GM19099 (cell line): ENCODE data around the gene FAM98C.

Source experiments
- POLR2A ChIP-seq: IDR thresholded peaks from 3 replicates; pipeline ENCODE4 v1.6.1; 2011; ENCODE audit warnings: low read depth; ENCODE audit not compliant: insufficient read length; ENCODE audit errors: extremely low read depth

The FAM98C gene

DNA sequence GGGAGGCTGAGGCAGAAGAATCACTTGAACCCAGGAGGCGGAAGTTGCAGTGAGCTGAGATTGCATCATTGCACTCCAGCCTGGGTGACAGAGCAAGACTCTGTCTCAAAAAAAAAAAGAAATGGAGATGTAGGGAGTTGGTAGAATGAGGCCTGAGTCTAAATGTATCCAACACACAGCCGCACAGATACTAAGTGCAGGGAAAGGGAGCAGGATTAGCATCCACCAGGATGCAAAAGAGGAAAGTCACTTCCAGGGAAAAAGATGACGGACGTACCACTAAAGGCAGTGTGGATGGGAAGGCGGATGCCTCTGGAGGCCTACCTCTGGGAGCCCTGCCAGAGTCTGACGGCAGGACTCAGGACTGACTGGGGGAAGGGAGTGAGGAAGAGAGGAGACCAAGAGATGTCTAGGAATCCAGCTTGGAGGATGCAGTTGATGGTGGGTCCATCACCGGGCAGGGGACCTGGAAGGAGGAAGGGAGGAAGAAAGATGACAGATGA, 6.8 kb downstream of the FAM98C start:
- TF ChIP-seq POLR2A = no peak

DNA sequence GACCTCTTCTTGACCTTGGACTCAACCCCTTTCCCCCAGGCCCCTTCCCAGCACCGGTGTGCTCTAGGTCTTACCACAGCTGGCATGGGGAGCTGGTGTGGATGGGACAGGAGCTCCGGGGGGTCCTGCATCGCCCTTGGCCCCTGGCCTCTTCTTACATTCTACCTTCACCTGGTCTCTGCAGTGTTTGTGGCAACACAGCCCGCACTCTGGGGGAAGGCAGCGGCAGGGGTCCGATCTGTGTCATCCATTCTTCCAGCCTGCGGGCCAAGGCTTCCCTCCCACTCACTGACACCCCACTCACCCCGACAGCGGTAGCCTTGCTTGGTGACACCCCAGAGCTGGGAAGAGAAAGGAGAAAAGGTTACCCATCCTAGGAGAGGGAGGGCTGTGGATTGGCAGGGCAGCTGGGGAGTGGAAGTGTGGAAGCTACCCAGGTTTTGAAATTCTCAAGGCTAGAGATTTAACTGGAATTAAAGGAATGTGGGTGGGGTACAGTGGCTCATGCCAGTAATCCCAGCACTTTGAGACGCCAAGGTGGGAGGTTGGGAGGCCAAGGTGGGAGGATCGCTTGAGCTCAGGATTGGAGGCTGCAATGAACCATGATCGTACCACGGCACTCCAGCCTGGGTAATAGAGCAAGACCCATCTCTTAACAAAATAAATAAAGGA, 8.3 kb downstream of the FAM98C start:
- no peak for TF ChIP-seq POLR2A

DNA sequence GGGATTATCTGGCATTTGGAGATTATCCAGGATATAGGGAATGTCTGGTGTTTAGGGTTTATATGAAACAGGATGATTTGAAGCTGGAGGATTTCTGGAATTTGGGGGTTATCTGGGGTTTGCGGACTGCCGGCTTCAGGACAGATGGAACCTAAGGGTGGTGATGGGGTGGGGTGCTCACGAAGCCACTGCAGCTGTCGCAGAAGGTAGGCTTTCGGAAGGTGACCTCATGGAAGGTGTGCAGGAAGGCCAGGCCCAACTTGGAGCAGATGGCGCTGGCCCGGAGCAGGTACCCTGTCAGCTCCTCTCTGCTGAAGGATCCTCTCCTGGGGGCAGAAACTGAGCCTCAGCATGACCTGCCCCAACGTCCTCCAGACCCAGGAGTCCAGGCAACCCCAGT, 9.6 kb downstream of the FAM98C start:
- no peak for TF ChIP-seq POLR2A

DNA sequence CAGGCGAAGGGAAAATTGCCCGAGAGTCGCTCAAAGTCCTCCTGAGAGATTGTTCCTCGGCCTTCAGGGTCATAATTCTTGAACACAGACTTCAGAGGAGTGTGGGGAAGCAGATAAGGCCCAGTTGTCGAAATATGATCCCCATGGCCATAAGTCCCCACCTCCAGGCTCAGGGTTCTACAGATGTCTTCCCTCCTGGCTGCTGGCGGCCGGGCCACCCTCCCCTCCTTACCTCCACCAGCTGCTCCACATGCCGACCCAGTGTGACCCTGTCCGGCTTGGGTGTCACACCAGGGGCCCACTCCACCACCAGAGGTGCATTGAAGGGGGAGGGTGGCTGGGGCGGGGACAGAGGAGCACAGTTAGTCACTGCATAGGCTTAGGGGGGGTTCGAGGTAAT, 10.1 kb downstream of the FAM98C start:
- no peak for TF ChIP-seq POLR2A

DNA sequence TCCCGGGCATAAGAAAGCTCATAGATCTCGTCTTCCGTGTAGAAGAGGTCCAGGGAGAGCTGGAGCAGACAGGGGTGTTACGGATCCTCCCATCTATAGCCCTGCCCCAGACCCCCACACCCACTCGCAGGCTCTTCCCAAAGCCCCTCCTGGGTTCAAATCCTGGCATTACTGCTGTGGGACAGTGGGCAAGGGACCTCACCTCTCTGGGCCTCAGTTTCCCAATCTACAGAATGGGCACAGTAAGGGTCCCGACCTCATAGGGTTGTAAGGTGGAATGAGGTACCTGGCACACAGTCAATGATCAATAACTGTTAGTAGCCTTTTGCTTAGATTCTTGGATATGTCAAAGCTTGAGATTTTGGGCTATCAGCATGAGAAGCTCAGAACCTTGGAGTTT, 10.5 kb downstream of the FAM98C start:
- TF ChIP-seq POLR2A = no peak

DNA sequence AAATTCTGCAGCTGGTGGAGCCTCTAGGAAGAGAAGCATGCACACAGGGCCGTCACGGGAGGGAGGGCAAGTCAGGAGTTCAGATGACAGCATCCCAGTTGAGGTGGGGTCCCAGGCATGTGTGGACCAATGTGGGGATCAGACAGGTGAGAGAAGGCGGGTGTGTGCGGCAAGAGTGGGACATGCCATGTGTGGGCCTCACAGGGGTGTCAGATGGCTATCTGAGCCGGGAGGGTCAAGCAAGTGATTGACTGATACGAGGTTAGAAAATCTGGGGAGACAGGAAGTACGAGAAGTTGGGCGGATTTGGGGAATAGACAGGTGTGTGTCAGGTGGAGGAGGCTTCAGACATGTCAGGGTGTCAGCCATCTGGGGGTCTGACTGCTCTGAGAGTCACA, 14.3 kb downstream of the FAM98C start:
- no peak for TF ChIP-seq POLR2A

DNA sequence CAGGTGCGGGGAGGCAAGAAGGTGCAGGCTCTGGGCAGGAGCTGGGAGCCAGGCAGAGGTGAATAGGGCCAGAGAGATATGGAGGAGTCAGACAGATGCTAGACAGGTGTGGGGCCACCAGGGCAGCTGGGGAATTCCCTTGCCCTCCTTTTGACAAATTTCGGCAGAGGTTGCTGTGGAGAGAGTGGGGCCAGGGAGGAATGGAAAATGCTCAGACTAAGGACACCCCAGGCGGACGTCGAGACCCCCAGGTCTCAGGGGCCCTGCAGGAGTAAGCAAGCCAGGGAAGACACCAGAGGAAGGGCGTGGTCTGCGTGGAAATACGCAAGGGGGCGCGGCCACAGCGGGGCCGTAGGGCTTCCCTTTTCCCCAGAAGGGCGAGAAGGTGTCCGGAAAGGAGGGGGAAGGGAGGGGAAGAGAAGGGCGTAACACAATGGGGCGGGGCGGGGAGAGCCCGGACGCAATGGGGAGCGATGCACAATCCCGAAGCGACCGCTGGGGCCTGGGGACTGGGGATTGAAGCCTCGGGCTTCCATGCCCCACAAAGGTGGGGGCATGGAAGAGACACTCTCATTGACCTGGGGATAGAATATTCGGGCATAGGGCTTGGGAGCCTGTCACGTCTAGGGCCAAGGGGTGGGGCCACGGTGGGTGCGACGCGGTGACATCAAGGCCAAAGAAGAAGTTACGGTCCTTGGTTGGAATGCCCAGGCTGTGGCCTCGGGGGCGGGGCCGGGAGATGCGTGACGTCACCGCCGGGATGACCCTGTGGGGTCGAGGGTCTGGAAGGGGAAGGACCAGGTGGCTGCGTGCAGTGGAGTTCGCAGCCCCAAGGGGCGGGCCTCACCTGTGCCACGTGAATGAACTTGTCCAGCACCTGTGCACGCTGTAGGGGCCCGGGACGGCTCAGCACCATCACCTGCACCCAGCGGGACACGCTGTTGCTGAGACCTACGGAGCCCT, 14.9 kb downstream of the FAM98C start:
- TF ChIP-seq POLR2A = no peak

DNA sequence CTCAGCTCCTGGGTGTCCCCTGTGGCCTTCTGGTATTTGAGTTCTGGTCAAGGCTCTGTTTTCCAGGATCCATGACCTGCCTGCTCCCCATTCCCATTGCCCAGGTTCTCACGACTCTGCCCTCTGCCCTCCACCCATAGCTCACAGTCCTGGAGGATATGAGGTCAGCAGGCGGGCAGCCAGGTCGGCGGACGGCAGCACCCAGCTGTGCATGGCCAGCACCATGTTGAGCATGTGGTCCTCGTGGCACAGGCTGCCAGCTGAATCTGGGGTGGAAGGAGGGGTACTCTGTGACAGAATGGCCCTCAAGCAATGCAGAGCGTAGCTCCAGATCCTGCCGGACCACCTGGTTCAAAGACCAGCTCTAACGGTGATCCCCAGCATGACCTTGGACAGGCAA, 18.0 kb downstream of the FAM98C start:
- TF ChIP-seq POLR2A = no peak

DNA sequence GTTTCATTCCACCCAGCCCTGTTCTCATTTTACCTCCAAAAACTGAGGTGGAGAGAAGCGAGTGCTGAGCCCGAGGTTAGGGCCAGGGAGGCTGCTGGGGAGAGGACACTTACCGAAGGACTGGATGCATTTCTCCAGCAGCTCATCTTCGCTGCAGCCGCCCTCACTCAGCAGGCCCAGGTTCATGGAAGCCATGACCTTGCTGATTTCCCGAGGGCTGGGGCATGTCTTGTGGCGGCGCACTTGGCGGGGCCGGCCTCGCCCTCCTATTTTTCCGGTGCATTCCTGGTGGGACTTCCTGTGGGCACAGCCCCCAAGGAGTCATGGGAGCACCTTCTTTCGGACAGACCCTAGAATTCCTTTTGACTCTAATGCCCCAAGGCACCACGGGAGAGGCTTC, 19.0 kb downstream of the FAM98C start:
- TF ChIP-seq POLR2A = no peak

DNA sequence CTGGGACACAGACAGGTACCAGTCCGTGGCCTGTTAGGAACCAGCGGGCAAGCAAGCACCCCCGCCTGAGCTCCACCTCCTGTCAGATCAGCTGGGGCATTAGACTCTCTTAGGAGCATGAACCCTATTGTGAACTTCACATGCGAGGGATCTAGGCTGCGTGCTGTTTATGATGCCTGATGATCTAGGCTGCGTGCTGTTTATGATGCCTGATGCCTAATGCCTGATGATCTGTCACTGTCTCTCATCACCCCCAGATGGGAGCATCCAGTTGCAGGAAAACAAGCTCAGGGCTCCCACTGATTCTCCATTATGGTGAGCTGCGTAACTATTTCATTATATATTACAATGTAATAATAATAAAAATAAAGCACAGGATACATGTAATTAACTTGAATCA, 19.5 kb downstream of the FAM98C start:
- no peak for TF ChIP-seq POLR2A

DNA sequence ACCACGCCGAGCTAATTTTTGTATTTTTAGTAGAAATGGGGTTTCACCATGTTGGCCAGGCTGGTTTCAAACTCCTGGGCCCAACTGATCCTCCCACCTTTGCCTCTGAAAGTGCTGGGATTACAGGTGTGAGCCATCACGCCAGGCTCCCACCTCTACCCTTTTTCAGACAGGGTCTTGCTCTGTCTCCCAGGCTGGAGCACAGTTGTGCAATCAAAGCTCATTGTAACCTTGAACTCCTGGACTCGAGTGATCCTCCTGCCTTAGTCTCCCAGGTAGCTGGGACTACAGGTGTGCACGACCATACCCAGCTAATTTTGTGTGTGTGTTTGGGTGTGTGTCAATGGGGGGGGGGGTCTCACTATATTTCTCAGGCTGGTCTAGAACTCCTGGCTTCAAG, 21.4 kb downstream of the FAM98C start:
- TF ChIP-seq POLR2A = no peak

DNA sequence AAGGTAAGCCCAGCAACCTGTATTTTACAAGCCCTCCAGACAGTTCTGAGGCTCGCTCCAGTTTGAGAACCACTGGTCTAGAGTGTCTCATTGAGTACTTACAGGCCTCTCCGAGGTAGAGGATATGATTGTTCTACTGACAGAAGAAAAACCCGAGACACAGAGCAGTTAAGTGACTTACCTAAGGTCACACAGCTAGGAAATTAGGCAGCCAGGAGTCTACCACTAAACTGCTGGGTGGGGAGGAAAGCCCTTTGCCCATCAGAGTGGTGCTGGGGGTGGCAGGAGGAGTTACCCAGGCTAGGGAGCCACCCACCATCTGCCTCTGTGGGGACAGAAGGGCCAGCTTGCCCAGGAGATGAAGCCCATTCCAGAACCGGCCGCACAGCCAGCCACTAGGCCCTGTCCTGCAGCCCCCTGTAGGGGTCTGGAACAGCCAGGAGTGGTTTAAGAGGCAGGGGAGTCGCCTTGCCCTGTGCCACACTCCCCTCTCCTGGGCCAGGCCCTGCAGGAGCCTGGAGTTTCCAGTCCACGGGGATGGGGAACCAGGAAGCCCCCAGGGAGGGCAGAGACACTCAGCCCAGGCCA, 22.4 kb downstream of the FAM98C start:
- TF ChIP-seq POLR2A = no peak

DNA sequence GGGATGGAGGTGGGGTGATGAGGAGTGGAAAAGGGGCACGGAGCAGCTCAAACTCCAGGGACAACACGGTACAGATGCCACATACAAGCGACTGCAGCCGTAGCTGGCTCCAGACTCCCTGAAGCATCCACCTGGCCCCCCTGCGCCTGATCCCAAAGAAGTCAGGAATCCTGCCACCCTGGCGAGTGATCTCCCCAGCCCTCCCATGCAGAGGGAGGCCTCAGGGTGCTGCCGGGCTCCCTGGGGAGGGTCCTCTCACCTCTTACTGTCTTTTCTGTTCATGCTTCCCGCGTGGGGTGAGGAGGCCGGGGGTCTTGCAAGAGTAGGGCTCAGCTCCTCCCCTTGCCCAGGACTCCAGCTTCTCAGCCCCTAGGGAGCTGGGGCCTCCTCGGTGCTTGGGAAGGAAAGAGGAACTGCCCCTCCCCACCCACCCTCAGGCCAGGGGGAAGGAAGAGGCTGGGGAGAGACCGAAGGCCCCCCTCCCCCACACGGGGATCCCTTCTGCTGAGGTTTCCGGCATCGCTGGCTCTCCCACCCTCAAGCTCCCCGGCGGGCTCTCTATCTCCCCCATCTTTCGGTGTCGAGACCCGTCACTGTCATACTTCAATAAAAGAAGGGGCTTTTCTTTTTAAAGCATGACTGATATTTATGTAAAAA, 23.0 kb downstream of the FAM98C start, which contains the start of gene RASGRP4:
TSS of gene RASGRP4 (minus strand) at position 410 of the 657 bp plus-strand sequence. CDS start at position 282, 128 bp downstream.
- no peak for TF ChIP-seq POLR2A

DNA sequence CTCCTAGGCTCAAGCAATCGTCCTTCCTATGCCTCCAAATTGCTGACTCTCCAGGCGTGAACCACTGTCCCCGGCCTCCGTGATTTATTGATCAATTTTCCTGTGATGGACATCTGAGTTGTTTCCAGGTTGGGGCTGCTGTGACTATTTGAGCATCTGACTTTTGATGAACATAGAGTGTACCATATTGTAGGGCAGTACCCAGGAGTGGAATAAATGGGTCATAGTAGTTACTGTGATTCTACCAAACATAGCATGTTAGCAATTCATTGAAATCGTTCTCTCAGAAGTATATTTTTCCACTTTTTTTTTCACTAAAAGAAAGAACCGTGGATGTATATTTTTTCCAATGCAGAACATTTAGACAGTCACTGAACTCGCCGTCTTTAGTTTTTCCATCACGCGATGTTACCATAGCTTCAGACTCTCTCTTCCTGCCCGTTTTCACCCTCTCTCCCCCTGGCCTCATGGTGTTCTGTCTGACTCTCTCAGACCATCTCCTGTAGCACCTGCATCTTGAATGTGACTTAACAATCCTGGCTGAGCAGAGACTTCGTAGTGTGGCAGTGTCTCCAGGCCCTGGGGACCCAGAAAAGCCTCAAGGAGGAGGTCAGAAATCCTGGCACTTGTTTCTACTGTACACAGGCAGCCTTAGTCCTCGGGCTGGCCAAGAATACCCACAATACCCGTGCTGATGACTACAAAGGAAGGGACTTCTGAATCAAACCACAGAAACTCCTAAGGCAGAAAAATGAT, 26.3 kb downstream of the FAM98C start:
- TF ChIP-seq POLR2A = no peak
